SK-N-SH treated with all-trans-retinoic acid at 6 μM for 48 hours (cell line): Measurements from ENCODE around the gene MRFAP1.

Source experiments
- ATAC-seq: fragments of 200-7000 bp; cut with Tn5 transposase; 3 replicates; pipeline ENCODE4 v1.9.1; 2020; ENCODE audit warnings: mild to moderate bottlenecking, moderate library complexity
- ARNTL ChIP-seq: fragments of 450-650 bp; formaldehyde crosslinking; IDR thresholded peaks from 2 replicates; pipeline ENCODE4 v1.5.0; 2020; ENCODE audit warnings: low read depth, mild to moderate bottlenecking, moderate library complexity, borderline replicate concordance
- BACH2 ChIP-seq: fragments of 250-450 bp; sonication (Bioruptor Pico); IDR thresholded peaks from 2 replicates; pipeline ENCODE4 v1.9.0; 2021; ENCODE audit warnings: mild to moderate bottlenecking, borderline replicate concordance
- CSDC2 ChIP-seq: fragments of 250-450 bp; sonication (Bioruptor Pico); IDR thresholded peaks from 2 replicates; pipeline ENCODE4 v1.5.0; 2020; ENCODE audit warnings: mild to moderate bottlenecking, moderate library complexity
- ESRRG ChIP-seq: fragments of 250-450 bp; sonication (Bioruptor Pico); IDR thresholded peaks from 2 replicates; pipeline ENCODE4 v1.6.1; 2021; ENCODE audit warnings: mild to moderate bottlenecking
- GLIS3 ChIP-seq: fragments of 250-450 bp; sonication (Bioruptor Pico); IDR thresholded peaks from 2 replicates; pipeline ENCODE4 v1.5.0; 2020; ENCODE audit warnings: mild to moderate bottlenecking, moderate library complexity
- PPARA ChIP-seq: fragments of 250-450 bp; sonication (Bioruptor Pico); IDR thresholded peaks from 2 replicates; pipeline ENCODE4 v1.5.0; 2020; ENCODE audit warnings: mild to moderate bottlenecking, borderline replicate concordance
- RARB ChIP-seq: fragments of 250-450 bp; sonication (Bioruptor Pico); IDR thresholded peaks from 2 replicates; pipeline ENCODE4 v1.8.0; 2021; ENCODE audit warnings: mild to moderate bottlenecking, moderate library complexity
- SNAI2 ChIP-seq: fragments of 250-450 bp; sonication (Bioruptor Pico); IDR thresholded peaks from 2 replicates; pipeline ENCODE4 v1.5.0; 2020; ENCODE audit warnings: mild to moderate bottlenecking, moderate library complexity
- TCF4 ChIP-seq: fragments of 250-450 bp; sonication (Bioruptor Pico); IDR thresholded peaks from 2 replicates; pipeline ENCODE4 v1.8.0; 2021; ENCODE audit warnings: mild to moderate bottlenecking, moderate library complexity, borderline replicate concordance
- TOX ChIP-seq: fragments of 250-450 bp; sonication (Bioruptor Pico); IDR thresholded peaks from 2 replicates; pipeline ENCODE4 v1.8.0; 2021; ENCODE audit warnings: mild to moderate bottlenecking, moderate library complexity, borderline replicate concordance
- TSHZ2 ChIP-seq: fragments of 250-450 bp; sonication (Bioruptor Pico); IDR thresholded peaks from 2 replicates; pipeline ENCODE4 v1.5.0; 2020; ENCODE audit warnings: mild to moderate bottlenecking, moderate library complexity
- ZC3H10 ChIP-seq: fragments of 250-450 bp; sonication (Bioruptor Pico); IDR thresholded peaks from 2 replicates; pipeline ENCODE4 v1.5.1; 2021; ENCODE audit warnings: mild to moderate bottlenecking, moderate library complexity
- ZFP30 ChIP-seq: fragments of 450-650 bp; formaldehyde crosslinking; IDR thresholded peaks from 2 replicates; pipeline ENCODE4 v1.5.0; 2022; ENCODE audit warnings: mild to moderate bottlenecking, moderate library complexity
- ZNF70 ChIP-seq: fragments of 450-650 bp; formaldehyde crosslinking; IDR thresholded peaks from 2 replicates; pipeline ENCODE4 v1.5.0; 2020; ENCODE audit warnings: mild to moderate bottlenecking, moderate library complexity
- ZNF8 ChIP-seq: fragments of 450-650 bp; formaldehyde crosslinking; IDR thresholded peaks from 2 replicates; pipeline ENCODE4 v1.5.0; 2020; ENCODE audit warnings: mild to moderate bottlenecking, moderate library complexity
- TF ChIP-seq, protein P1 (sequence below): fragments of 250-450 bp; sonication (Bioruptor Pico); IDR thresholded peaks from 2 replicates; pipeline ENCODE4 v1.8.0; 2021; ENCODE audit warnings: low read depth, mild to moderate bottlenecking, moderate library complexity, borderline replicate concordance
- TF ChIP-seq, protein P2 (sequence below): fragments of 250-450 bp; sonication (Bioruptor Pico); IDR thresholded peaks from 2 replicates; pipeline ENCODE4 v1.8.0; 2020; ENCODE audit warnings: mild to moderate bottlenecking, moderate library complexity, borderline replicate concordance
- TF ChIP-seq, protein P3 (sequence below): fragments of 250-450 bp; sonication (Bioruptor Pico); IDR thresholded peaks from 2 replicates; pipeline ENCODE4 v1.5.1; 2021; ENCODE audit warnings: mild to moderate bottlenecking, moderate library complexity

The MRFAP1 gene

GRCh38 chr4:6609415-6610079 lies 30.9 kb upstream of the MRFAP1 start:
- no peak for ATAC-seq
- TF ChIP-seq ZFP30 (CRISPR knock-in tag) = no peak
- TF ChIP-seq PPARA (CRISPR knock-in tag) = no peak
- no peak for TF ChIP-seq BACH2
- no peak for TF ChIP-seq TCF4 (CRISPR knock-in tag)
- TF ChIP-seq, protein P1, sequence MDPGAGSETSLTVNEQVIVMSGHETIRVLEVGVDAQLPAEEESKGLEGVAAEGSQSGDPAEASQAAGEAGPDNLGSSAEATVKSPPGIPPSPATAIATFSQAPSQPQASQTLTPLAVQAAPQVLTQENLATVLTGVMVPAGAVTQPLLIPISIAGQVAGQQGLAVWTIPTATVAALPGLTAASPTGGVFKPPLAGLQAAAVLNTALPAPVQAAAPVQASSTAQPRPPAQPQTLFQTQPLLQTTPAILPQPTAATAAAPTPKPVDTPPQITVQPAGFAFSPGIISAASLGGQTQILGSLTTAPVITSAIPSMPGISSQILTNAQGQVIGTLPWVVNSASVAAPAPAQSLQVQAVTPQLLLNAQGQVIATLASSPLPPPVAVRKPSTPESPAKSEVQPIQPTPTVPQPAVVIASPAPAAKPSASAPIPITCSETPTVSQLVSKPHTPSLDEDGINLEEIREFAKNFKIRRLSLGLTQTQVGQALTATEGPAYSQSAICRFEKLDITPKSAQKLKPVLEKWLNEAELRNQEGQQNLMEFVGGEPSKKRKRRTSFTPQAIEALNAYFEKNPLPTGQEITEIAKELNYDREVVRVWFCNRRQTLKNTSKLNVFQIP (CRISPR knock-in tag) = no peak
- TF ChIP-seq ARNTL (CRISPR knock-in tag) = no peak
- no peak for TF ChIP-seq ESRRG (CRISPR knock-in tag)
- TF ChIP-seq ZNF70 (CRISPR knock-in tag) = no peak
- TF ChIP-seq, protein P2, sequence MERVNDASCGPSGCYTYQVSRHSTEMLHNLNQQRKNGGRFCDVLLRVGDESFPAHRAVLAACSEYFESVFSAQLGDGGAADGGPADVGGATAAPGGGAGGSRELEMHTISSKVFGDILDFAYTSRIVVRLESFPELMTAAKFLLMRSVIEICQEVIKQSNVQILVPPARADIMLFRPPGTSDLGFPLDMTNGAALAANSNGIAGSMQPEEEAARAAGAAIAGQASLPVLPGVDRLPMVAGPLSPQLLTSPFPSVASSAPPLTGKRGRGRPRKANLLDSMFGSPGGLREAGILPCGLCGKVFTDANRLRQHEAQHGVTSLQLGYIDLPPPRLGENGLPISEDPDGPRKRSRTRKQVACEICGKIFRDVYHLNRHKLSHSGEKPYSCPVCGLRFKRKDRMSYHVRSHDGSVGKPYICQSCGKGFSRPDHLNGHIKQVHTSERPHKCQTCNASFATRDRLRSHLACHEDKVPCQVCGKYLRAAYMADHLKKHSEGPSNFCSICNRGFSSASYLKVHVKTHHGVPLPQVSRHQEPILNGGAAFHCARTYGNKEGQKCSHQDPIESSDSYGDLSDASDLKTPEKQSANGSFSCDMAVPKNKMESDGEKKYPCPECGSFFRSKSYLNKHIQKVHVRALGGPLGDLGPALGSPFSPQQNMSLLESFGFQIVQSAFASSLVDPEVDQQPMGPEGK (CRISPR knock-in tag) = no peak
- no peak for TF ChIP-seq ZNF8 (CRISPR knock-in tag)
- TF ChIP-seq, protein P3, sequence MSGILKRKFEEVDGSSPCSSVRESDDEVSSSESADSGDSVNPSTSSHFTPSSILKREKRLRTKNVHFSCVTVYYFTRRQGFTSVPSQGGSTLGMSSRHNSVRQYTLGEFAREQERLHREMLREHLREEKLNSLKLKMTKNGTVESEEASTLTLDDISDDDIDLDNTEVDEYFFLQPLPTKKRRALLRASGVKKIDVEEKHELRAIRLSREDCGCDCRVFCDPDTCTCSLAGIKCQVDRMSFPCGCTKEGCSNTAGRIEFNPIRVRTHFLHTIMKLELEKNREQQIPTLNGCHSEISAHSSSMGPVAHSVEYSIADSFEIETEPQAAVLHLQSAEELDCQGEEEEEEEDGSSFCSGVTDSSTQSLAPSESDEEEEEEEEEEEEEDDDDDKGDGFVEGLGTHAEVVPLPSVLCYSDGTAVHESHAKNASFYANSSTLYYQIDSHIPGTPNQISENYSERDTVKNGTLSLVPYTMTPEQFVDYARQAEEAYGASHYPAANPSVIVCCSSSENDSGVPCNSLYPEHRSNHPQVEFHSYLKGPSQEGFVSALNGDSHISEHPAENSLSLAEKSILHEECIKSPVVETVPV (CRISPR knock-in tag) = no peak

DNA sequence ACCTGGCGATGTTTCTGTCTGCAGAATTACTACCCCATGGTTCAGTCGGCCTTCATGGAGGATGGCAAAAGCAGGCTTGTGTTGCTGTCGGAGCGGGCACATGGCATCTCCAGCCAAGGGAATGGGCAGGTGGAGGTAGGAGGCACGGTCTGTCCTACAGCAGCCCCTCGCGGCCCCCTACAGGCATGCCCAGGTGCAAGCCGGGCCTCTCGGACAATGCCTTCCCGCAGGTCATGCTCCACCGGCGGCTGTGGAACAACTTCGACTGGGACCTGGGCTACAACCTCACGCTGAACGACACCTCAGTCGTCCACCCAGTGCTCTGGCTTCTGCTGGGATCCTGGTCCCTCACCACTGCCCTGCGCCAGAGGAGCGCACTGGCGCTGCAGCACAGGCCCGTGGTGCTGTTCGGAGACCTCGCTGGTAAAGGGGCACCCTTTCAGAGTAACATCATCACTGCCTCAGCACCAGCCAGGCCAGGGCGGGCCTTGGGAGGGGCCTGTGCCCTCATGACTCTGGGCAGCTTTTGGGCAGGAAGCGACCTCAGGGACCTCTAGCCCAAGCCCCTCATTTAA lies 29.5 kb upstream of the MRFAP1 start:
- TF ChIP-seq BACH2 = no peak
- no peak for TF ChIP-seq ESRRG (CRISPR knock-in tag)
- TF ChIP-seq TOX (CRISPR knock-in tag) = no peak
- no peak for TF ChIP-seq PPARA (CRISPR knock-in tag)
- TF ChIP-seq ARNTL (CRISPR knock-in tag) = no peak
- TF ChIP-seq CSDC2 (CRISPR knock-in tag) = no peak
- TF ChIP-seq ZNF8 (CRISPR knock-in tag) = no peak
- TF ChIP-seq SNAI2 = no peak
- TF ChIP-seq ZC3H10 = no peak
- no peak for TF ChIP-seq TSHZ2 (CRISPR knock-in tag)
- no peak for TF ChIP-seq RARB (CRISPR knock-in tag)
- no peak for TF ChIP-seq GLIS3 (CRISPR knock-in tag)
- TF ChIP-seq, protein P2 (CRISPR knock-in tag) = no peak
- ATAC-seq = no peak

DNA sequence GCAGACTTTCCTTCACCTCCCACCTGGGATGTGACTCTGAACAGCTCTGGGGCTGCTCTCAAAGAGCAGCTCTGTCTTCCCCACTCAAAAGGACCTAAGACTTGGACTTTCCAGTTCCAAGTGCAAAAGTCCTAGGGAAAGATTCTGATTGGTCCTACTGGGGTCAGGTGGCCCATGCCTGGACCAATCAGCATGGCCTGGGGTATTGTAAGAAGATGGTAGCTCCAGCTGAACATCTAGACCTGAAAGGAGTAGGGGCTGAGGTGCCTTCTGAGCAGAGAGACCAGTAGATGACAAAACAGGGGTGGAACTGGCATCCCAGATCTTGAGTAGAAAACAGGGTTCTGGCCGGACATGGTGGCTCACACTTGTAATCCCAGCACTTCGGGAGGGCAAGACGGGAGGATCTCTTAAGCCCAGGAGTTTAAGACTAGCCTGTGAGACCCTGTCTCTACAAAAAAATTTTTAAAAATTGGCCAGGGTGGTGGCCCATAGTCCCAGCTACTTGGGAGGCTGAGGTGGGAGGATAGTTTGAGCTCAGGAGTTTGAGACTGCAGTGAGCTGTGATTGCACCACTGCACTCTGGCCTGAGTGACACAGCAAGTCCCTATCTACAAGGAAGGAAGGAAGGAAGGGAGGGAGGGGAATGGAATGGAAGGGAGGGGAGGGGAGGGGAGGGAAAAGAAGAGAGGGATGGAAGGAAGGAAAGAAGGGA lies 27.4 kb upstream of the MRFAP1 start:
- no peak for ATAC-seq

More for the DNA sequence above, 27.4 kb upstream of the MRFAP1 start:
- TF ChIP-seq ZNF8 (CRISPR knock-in tag) = no peak
